Stimulated activated CD8-positive, alpha-beta memory T cell treated with anti-CD3 and anti-CD28 coated beads, Interleukin-2, amount 100 ng/mL, for 48 hours (primary cell): ENCODE measurements around the gene ANK3.

Experiments
- DNase-seq, 2 donors: peaks; one replicate each; pipeline ENCODE4 v3.0.0-alpha.2; 2020; ENCODE audit warnings: low read depth in 2 of 2

Gene ANK3

GRCh38 chr10:60377955-60378354, 11.7 kb downstream of the ANK3 start:
- DNase-seq, result no peak

- DNase-seq, result no peak
Observed at GRCh38 chr10:60377042-60377352, 12.7 kb downstream of the ANK3 start.

- DNase-seq, result no peak
Observed at GRCh38 chr10:60376221-60377041, 13.2 kb downstream of the ANK3 start.

GRCh38 chr10:60375293-60376004, 14.2 kb downstream of the ANK3 start:
- no peak for DNase-seq

GRCh38 chr10:60374836-60375235, 14.8 kb downstream of the ANK3 start:
- DNase-seq, result no peak

DNA sequence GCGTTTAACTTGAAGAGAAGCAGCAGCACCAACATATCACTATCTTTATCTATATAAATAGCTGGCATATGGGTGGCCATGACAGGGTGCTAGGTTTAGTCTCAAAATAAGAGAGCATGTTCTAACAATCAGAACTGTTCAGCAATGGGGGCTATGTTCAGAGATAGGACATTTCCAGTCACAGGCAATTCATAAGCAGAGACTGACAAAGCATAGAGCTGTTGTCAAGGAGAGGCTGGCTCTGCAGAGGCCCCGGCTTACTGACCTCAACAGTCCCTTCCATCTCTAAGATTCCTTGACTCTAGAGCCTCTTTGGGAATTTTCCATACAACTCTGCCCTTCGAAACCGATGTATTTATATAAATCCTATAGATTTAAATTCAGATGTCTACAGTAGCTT, 17.2 kb downstream of the ANK3 start:
- DNase-seq, result no peak

DNA sequence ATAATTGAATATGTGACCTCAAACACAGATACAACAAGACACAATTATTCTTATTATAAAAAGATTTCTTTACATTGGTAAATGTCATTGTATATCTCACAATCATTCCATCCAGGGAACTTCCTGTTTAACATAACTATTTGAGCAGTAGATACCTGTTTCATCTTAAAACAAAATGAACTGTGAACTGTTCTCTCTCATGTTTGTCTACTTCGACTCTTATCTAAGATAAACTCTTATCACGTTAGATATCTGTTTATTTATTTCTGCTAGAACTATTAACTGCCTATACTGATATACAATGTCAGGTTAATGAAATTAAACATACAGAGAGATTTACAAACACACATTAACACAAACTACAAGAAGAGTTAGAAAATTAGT, 20.1 kb downstream of the ANK3 start:
- no peak for DNase-seq

GRCh38 chr10:60368875-60369546, 20.7 kb downstream of the ANK3 start:
- DNase-seq, result no peak

- DNase-seq, result no peak
Observed at GRCh38 chr10:60367901-60368300, 21.8 kb downstream of the ANK3 start.

GRCh38 chr10:60367431-60367830, 22.2 kb downstream of the ANK3 start:
- DNase-seq, result no peak

GRCh38 chr10:60367024-60367423, 22.7 kb downstream of the ANK3 start:
- no peak for DNase-seq

DNA sequence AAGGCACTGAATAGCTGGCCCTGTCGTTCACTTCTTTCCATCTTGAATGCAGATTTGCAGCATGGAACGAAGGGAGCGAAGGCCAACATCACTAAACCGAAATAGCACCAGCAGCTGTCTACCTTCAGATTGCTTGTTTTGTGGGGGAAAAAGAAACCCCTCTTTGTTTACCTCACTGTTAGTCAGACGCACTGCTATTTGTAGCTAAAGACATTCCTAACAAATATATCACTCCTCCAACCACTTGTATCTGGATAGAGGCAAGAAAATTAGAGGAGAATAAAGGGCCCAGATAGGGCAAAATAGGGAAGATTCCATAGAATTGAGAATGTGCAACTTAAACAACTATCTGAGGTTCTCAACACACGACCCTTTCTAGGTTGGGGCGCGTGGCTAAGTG, 26.5 kb downstream of the ANK3 start:
- DNase-seq, result no peak

- no peak for DNase-seq
Observed at GRCh38 chr10:60362461-60362860, 27.2 kb downstream of the ANK3 start.

DNA sequence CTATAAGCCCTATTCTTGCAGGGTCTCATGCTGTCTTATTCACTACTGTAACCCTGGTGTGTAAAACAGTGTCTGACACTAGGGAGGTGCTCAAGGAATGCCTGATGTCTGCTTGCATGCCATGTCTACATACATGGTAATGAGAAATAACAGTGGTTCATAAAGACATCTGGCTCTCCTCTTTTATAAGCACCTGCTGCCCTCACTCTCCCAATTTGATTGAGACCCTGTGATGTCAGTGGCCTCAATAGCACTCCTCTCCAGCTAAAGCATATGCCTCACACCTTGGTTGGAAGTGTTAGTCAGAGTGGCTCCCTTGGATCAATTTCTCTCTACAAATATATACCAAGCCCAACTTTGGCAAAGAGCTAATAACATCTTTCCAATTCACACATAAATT, 30.6 kb downstream of the ANK3 start:
- DNase-seq, result no peak

GRCh38 chr10:60358282-60358681, 31.4 kb downstream of the ANK3 start:
- no peak for DNase-seq

- no peak for DNase-seq
Observed at GRCh38 chr10:60353519-60354258, 36.0 kb downstream of the ANK3 start.

GRCh38 chr10:60352105-60352504, 37.6 kb downstream of the ANK3 start:
- DNase-seq, result no peak

DNA sequence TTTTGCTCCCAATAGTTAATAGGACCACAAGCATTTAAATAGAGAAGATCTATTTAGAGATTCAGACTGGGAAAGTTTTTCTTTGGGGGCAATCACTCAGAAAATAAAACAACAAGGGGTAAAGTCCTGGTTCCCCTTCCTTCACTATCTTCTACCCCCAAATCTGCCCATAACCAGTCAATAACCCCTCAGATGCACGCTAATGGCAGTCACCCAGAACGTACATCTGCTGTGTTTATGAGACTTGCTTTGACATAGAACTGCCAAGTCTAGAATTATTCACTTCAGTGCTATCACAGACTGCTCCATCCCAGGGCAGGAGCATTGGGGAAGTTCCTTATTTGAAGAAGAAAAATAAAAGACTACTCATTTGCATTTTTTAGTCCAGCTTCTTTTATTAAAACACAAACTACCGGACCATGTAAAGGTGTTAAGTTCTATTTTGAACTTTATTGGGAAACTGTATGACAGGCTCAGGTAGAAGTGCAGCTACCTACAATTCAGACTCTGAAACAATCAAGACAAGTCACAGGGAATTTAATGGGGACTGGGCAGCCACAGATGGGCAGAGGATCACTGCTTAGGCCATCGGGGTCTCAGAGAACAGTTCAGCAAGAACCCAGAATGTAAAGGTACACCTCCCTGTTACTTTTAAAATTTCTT, 38.4 kb downstream of the ANK3 start:
- no peak for DNase-seq

- DNase-seq, result no peak
Observed at GRCh38 chr10:60350400-60350799, 39.3 kb downstream of the ANK3 start.

DNA sequence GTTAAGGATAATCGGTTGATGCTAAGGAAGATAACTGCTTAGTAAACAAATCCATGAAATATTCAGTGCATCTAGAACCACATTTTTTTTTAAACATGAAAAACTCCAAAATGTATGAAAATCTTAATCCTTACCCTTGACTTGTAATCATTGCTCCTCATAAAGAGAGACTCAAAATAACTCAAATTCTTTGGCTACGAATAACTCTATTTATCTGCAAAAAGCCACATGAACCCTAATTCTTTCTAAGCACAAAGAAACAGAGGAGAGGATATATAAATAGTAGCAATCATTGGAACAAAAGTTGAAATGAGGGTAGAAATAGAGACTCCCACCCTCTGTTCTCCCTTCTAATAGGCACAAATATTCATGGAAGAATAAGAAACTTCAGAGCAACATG, 40.2 kb downstream of the ANK3 start:
- DNase-seq, result no peak

GRCh38 chr10:60348982-60349381, 40.7 kb downstream of the ANK3 start:
- DNase-seq, result no peak

GRCh38 chr10:60347270-60347669, 42.4 kb downstream of the ANK3 start:
- no peak for DNase-seq
